ENCODE results near the gene MRPL2. TPM values are rescaled to one million over a fixed set of nuclear protein-coding genes. Genes with fewer than 3 reads are reported as not detected.

MRPL2 gene
- total RNA-seq, 1 donor from 2014 or later: 45.7 TPM

DNA sequence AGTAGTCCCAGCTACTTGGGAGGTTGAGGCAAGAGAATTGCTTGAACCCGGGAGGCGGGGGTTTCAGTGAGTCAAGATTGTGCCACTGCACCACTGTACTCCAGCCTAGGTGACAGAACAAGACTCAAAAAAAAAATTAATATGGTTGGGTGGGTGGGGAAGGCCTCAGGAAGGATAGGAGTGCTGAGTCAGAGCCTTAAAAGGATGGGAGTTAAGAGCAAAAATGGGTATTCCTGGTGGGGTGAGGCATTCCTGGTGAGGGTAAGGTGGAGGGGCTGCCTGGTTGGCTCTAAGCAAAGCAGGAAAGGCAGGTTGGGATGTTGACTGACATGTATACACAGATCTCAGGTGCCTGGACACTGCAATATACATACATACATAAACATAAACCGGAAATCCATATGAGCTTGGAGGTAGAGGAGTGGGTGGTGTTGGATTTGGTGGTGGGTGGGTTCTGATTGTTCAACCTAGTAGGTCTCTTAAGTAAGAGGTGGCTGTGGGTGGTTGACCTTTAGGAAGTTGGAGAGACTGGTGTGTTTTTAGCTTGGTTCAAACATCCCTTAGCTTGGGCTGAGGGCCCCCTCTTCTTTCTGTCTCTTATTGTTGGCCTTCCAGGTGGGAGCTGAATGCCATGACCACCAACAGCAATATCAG is 39.1 kb downstream of the MRPL2 start:
- H3K36me3 Mint-ChIP-seq (ENCODE audit: low read depth): peaks cover 11% of the 10 kb centered on the region
- no peak overlapping the region for H3K27ac Mint-ChIP-seq (ENCODE audit: unreplicated experiment)

DNA sequence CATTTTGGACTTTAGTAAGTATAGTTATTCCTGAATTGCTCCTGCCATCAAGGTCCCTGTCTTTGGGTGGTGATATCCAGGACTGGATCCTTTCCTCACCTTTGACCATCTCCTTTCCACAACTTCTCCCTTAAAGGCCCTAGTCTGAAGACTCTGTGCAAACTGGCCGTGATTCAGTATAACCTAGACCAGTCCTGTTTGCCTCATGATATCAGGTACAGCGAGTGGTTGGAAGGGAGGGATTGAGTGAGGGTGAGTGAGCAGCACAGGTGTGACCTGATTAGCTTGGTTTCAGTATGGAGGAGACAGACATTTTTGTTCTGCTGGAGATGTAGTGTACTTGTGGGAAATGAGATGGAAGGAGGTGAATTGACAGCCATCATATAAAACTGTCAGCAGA is 40.1 kb downstream of the MRPL2 start:
- peaks cover 4% of the 10 kb centered on the region for H3K36me3 Mint-ChIP-seq (ENCODE audit: low read depth)
- no peaks in the 10 kb centered on the region for H3K9me3 Mint-ChIP-seq
- TF ChIP-seq, protein P1, sequence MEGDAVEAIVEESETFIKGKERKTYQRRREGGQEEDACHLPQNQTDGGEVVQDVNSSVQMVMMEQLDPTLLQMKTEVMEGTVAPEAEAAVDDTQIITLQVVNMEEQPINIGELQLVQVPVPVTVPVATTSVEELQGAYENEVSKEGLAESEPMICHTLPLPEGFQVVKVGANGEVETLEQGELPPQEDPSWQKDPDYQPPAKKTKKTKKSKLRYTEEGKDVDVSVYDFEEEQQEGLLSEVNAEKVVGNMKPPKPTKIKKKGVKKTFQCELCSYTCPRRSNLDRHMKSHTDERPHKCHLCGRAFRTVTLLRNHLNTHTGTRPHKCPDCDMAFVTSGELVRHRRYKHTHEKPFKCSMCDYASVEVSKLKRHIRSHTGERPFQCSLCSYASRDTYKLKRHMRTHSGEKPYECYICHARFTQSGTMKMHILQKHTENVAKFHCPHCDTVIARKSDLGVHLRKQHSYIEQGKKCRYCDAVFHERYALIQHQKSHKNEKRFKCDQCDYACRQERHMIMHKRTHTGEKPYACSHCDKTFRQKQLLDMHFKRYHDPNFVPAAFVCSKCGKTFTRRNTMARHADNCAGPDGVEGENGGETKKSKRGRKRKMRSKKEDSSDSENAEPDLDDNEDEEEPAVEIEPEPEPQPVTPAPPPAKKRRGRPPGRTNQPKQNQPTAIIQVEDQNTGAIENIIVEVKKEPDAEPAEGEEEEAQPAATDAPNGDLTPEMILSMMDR (conservative IDR thresholded peaks at IDR 0.05): no peak
- peak overlapping the region; percentile 41 for H3K27ac Mint-ChIP-seq (ENCODE audit: unreplicated experiment)
- H3K4me1 Mint-ChIP-seq: peaks cover 14% of the 10 kb centered on the region
- peak overlapping the region; percentile 95 for H3K4me3 Mint-ChIP-seq
- no peaks in the 10 kb centered on the region for H3K27me3 Mint-ChIP-seq (ENCODE audit: low read depth)
- DNase-seq (ENCODE audit: low read depth, low spot score): no peak

More for the DNA sequence above, 39.1 kb downstream of the MRPL2 start:
- Mint-ChIP-seq H3K4me3 (peak overlapping the region; percentile 95), H3K4me1 (peaks cover 4% of the 10 kb centered on the region), H3K27me3 (ENCODE audit: low read depth) (no peaks in the 10 kb centered on the region), H3K9me3 (no peaks in the 10 kb centered on the region)
- TF ChIP-seq, protein P1 (conservative IDR thresholded peaks at IDR 0.05): no peak
- no peak for DNase-seq (ENCODE audit: low read depth, low spot score)

DNA sequence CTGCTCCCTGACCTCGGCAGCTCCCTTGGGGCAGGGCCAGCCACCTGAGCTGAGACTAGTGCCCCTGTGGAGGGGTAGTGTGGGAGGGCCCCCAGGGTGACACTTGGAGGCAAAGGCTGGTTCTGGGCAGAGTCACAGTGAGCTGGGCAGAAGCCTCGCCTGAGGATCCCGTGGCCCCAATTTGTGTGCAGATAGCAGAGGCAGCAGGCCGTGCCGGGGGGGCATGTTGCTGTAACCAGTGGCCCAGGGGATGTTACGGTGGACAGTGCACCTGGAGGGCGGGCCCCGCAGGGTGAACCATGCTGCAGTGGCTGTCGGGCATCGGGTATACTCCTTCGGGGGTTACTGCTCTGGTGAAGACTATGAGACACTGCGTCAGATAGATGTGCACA is 42.3 kb downstream of the MRPL2 start:
- peaks cover 4% of the 10 kb centered on the region for H3K36me3 Mint-ChIP-seq (ENCODE audit: low read depth)
- H3K9me3 Mint-ChIP-seq: no peaks in the 10 kb centered on the region

DNA sequence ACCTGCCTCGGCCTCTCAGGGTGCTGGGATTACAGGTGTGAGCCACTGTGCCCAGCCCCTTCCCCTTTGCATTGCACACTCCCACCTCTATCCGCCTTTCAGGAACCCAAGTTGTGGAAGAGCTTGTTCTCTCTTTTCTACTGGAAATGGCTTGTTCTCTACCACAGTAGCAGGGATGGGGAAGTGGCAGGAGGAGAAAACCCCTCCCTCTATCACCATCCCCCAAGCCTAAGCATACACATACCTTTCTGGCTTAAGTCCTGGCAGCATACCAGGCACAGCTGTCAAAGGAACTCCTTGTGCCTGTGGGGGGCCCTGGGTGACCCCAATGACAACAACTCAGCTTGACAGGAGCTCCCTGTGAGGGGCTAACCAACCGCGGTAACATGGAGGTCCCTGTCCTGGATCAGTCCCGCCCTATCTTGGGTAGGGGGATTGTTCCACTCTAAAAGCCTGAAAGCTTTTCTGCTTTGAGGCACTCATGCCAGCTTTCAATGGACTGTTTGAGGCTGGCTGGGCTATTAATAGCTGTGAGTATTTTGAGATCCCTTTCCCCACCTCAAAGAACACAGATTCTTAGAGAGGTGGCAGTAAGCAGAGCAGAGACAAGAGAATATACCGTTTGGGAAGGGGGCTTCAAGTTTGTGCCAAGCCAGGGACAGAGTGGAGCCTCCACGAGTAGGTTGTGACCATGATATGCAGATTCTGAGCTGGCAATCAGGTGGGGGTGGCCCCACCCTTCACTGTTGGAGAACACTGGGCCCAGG is 42.9 kb downstream of the MRPL2 start:
- TF ChIP-seq, protein P1 (conservative IDR thresholded peaks at IDR 0.05): no peak
- peak overlapping the region; percentile 84 for H3K4me3 Mint-ChIP-seq
- DNase-seq (ENCODE audit: low read depth, low spot score): no peak
- peaks cover 4% of the 10 kb centered on the region for H3K36me3 Mint-ChIP-seq (ENCODE audit: low read depth)
- peak overlapping the region; percentile 52 for H3K27ac Mint-ChIP-seq (ENCODE audit: unreplicated experiment)
- H3K4me1 Mint-ChIP-seq: peaks cover 30% of the 10 kb centered on the region
- no peaks in the 10 kb centered on the region for H3K9me3 Mint-ChIP-seq
- no peaks in the 10 kb centered on the region for H3K27me3 Mint-ChIP-seq (ENCODE audit: low read depth)

More for the DNA sequence above, 42.3 kb downstream of the MRPL2 start:
- Mint-ChIP-seq H3K27me3 (ENCODE audit: low read depth) (no peaks in the 10 kb centered on the region), H3K4me3 (peak overlapping the region; percentile 95), H3K27ac (ENCODE audit: unreplicated experiment) (no peak overlapping the region), H3K4me1 (peaks cover 34% of the 10 kb centered on the region)
- TF ChIP-seq, protein P1 (conservative IDR thresholded peaks at IDR 0.05): no peak
- no peak for DNase-seq (ENCODE audit: low read depth, low spot score)

DNA sequence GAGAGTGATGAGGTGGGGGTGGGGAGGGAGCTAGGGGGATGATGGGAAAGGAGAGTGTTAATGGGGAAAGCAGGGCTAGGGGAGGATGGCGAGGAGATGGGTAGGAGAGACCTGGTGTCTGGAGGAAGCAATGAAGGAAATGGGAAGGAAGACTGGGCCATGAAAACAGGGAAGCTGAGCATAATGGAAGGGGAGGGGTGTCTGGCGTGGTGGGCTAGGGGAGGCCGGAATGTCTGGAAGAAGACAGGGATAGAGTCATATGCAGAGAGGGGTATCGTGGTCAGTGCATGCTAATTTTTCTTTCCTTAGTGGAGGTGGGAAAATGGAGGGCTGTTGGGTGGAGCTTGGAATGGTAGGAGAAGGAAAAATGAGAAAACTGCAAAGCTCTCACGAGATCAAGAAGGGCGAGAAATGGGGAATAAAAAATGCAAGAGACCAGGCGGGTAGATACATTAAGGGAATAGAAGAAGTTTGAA is 44.8 kb downstream of the MRPL2 start:
- Mint-ChIP-seq H3K27me3 (ENCODE audit: low read depth) (no peaks in the 10 kb centered on the region), H3K36me3 (ENCODE audit: low read depth) (peaks cover 4% of the 10 kb centered on the region)

More for the DNA sequence above, 44.8 kb downstream of the MRPL2 start:
- Mint-ChIP-seq H3K27ac (ENCODE audit: unreplicated experiment) (peak overlapping the region; percentile 96), H3K4me3 (peak overlapping the region; percentile 97), H3K4me1 (peaks cover 30% of the 10 kb centered on the region), H3K9me3 (no peaks in the 10 kb centered on the region)
- TF ChIP-seq, protein P1 (conservative IDR thresholded peaks at IDR 0.05): no peak
- DNase-seq (ENCODE audit: low read depth, low spot score): no peak
